Measurements from ENCODE around the gene RAB7A.

DNA sequence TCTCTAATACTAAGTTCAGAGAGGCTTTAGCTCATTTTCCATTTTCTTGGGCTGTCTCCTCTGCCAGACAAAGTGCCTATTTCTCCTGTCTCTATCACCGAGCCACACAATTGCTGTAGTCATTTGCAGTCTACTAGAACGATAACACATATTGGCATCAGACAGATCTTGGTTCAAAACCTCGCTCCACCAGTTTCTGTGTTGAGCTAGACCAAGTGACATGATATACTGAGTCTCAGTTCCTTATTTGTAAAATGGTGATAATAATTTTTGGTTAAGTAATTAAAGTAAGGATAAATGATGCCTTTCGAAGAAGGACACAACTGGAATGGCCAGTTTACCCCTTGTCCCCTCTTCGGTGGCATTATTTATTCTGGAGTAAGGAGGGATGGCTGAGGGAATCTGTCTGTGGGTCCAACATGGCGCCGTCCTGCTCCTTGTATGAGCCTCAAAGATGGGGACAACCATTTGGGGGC, 398 bp upstream of the RAB7A start:
- TF ChIP-seq, protein P1, sequence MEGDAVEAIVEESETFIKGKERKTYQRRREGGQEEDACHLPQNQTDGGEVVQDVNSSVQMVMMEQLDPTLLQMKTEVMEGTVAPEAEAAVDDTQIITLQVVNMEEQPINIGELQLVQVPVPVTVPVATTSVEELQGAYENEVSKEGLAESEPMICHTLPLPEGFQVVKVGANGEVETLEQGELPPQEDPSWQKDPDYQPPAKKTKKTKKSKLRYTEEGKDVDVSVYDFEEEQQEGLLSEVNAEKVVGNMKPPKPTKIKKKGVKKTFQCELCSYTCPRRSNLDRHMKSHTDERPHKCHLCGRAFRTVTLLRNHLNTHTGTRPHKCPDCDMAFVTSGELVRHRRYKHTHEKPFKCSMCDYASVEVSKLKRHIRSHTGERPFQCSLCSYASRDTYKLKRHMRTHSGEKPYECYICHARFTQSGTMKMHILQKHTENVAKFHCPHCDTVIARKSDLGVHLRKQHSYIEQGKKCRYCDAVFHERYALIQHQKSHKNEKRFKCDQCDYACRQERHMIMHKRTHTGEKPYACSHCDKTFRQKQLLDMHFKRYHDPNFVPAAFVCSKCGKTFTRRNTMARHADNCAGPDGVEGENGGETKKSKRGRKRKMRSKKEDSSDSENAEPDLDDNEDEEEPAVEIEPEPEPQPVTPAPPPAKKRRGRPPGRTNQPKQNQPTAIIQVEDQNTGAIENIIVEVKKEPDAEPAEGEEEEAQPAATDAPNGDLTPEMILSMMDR (IDR thresholded peaks at IDR 0.05), result no peak
- no peak for TF ChIP-seq POLR2A (IDR thresholded peaks at IDR 0.05)
